ENCODE measurements around the gene FAM237B. TPM values are rescaled to one million over a fixed set of nuclear protein-coding genes. Genes with fewer than 3 reads are reported as not detected.
A peak's percentile ranks its signal among the peaks of the same experiment; 100 is the strongest.
"Not testable (repeated sequence)": the region's sequence is repeated elsewhere in the genome, so short reads cannot be mapped to it uniquely, and the experiment has no call there.

FAM237B gene
- not detected for total RNA-seq

DNA sequence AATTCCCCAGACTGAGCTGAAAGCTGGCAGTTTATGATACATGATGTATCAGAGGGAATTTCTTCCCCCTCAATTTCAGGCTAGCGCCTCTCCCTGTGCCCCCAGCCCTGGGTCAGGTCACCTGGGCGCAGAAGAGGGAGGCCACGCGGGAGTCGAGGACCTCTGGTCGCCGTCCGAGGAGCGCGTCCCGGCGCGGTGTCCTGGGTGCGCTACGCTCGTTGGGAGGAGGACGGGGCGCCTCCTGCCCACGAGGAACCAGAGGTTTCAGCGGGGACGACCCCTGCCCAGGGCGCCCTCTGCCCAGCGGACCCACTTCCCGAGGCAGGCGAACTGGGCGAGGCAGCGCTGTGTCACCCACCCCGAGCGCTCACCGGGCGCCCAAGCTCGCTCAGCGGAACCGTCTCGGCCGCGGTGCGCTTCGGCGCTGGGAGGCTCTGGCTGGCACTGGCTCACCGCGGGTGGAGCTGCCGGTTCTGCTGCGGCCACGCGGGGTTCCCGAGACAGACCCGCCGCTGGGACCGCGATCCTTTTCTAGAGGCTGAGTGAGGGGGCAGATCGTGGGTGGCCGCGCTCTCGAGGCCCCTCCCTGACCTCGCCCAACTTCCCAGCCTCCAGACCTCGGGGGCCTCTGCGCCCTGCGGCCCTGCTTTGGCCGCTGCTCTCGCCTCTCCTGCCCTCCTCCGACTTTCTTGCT is at the start of gene FAM237B:
Gene FAM237B (minus strand): TSS at position 504 of the 694 bp plus-strand sequence. CDS start 1,556 bp downstream, outside the sequence.
- Mint-ChIP-seq H3K9me3 (no peaks in the 10 kb centered on the region), H3K27me3 (ENCODE audit: low read depth) (peaks cover 58% of the 10 kb centered on the region), H3K36me3 (ENCODE audit: insufficient read depth) (no peaks in the 10 kb centered on the region), H3K4me3 (no peak within 1 kb of the TSS), H3K4me1 (ENCODE audit: low read depth) (peaks cover 7% of the 10 kb centered on the region)
- DNase-seq (no peak), ATAC-seq (peak; percentile 46 to 71)

DNA sequence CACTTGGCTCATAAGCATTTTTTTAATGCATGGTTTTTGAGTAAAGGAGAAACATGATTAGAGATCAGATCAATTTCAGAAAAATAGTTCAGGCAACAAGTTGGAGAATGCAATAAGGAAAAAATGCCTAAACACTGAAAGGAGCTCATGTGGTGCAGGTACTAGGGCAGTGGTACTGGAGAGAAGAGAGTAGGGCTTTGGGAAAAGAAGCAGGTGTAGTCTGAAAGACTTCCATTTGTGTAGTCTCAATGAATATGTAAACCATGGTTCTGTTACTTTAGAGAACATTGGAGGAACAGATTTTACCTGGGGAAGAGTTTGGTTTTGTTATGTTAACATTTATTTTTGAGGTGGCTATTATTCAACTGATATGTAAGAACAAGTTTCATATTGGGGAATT is 30.9 kb upstream of the FAM237B start:
- ATAC-seq (no peak), DNase-seq (no peak)
- Mint-ChIP-seq H3K4me3 (no peak overlapping the region), H3K9me3 (peaks cover 3% of the 10 kb centered on the region), H3K36me3 (ENCODE audit: insufficient read depth) (peaks cover 32% of the 10 kb centered on the region), H3K4me1 (ENCODE audit: low read depth) (peaks cover 35% of the 10 kb centered on the region), H3K27me3 (ENCODE audit: low read depth) (no peaks in the 10 kb centered on the region)

DNA sequence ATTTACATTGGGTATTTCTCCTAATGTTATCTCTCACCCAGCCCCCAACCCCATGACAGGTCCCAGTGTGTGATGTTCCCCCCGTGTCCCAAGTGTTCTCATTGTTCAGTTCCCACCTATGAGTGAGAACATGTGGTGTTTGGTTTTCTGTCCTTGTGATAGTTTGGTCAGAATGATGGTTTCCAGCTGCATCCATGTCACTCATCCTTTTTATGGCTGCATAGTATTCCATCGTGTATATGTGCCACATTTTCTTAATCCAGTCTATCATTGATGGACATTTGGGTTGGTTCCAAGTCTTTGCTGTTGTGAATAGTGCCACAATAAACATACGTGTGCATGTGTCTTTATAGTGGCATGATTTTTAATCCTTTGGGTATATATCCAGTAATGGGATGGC is 28.9 kb upstream of the FAM237B start:
- H3K27me3 Mint-ChIP-seq (ENCODE audit: low read depth); H3K4me3 Mint-ChIP-seq; DNase-seq; H3K9me3 Mint-ChIP-seq; ATAC-seq: not testable (repeated sequence)
- Mint-ChIP-seq H3K36me3 (ENCODE audit: insufficient read depth) (peaks cover 21% of the 10 kb centered on the region), H3K4me1 (ENCODE audit: low read depth) (peaks cover 51% of the 10 kb centered on the region)

DNA sequence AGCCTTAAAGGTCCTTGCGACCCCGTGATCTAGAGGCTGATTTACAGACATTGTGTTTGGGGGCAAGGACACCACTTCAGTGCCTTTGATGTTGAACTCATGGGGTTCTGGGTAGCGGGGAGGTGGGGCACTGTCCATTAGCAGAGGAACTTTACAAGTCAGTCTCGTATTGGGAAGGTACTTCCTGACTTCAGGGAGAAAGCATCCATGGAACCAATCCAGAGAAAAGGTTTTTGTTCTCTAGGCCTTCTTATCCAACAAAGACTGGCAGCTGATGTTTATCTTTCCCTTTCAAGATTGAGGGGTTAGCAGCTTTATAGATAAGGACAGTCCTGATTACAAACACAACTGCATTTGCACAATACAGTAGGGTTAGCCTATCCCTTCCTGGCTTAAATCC is 28.2 kb upstream of the FAM237B start:
- H3K9me3 Mint-ChIP-seq: no peaks in the 10 kb centered on the region
- H3K4me1 Mint-ChIP-seq (ENCODE audit: low read depth): peaks cover 52% of the 10 kb centered on the region
- ATAC-seq: no peak
- no peak for DNase-seq
- peaks cover 21% of the 10 kb centered on the region for H3K36me3 Mint-ChIP-seq (ENCODE audit: insufficient read depth)
- H3K27me3 Mint-ChIP-seq (ENCODE audit: low read depth): no peaks in the 10 kb centered on the region
- no peak overlapping the region for H3K4me3 Mint-ChIP-seq

DNA sequence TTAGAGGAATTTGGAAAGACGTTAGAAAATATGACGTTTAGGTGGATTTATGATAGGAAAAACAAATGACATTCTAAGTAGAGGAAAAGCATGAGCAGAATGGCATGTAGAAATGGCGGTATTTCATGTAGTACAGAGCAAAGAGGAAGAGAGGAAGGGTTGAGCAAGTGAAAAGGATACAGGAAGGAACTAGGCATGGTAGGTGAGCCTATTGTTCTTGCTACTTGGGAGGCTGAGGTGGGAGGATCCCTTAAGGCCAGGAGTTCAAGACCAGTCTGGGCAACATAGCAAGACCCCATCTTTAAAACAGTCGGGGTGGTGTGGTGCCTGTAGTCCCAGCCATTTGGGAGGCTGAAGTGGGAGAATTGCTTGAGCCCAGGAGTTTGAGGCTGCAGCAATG is 26.7 kb upstream of the FAM237B start:
- Mint-ChIP-seq H3K36me3 (ENCODE audit: insufficient read depth) (peaks cover 14% of the 10 kb centered on the region), H3K4me3 (peak overlapping the region; percentile 93), H3K4me1 (ENCODE audit: low read depth) (peaks cover 50% of the 10 kb centered on the region), H3K9me3 (no peaks in the 10 kb centered on the region), H3K27me3 (ENCODE audit: low read depth) (no peaks in the 10 kb centered on the region)
- ATAC-seq (no peak), DNase-seq (no peak)

DNA sequence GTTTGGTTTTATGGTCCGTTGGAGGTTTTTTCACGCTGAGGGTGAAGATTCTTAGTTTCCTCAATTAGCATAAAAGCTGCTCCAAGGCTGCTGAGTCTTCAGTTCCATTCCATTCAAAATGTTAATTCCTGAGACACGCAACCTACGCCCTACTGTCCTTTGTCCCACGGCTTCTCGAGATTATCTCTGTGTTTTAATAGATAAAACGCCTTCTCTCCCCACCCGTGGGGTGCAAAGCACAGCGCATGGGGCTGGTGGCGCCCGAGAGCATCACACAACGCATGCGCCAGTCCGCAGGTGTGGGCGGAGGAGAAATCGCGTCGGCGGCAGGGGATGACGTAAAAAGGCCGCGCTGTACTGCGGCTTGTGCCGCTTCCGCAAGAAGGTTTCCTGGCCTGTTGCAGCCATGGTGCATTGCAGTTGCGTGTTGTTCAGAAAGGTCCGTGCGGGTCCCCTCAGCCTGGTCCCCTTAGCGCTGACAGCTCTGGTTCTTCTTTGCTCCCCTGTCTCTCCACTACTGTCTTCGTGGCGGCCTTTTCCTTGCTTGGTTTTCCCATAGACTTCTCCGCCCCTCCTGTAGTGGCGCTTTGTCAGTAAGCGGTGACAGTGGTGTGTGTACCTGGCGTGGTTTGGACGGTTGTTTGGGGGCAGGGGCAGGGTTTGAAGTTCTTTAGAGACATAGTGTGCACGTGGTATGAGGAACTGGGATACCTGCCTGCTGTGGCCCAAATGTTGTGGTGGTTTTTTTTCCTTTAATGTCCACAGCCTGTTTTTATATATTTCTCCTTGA is 25.4 kb upstream of the FAM237B start, which contains the start of gene GTPBP10:
Gene GTPBP10 (plus strand): TSS at position 381 of the 790 bp plus-strand sequence. CDS start 26 bp downstream, at position 407.
- DNase-seq: peak; percentile 96
- Mint-ChIP-seq H3K27me3 (ENCODE audit: low read depth) (no peaks in the 10 kb centered on the region), H3K4me1 (ENCODE audit: low read depth) (peaks cover 42% of the 10 kb centered on the region), H3K36me3 (ENCODE audit: insufficient read depth) (peaks cover 11% of the 10 kb centered on the region), H3K9me3 (no peaks in the 10 kb centered on the region), H3K4me3 (peak within 1 kb of the TSS; percentile 93)
- peak; percentile 91 to 95 for ATAC-seq

DNA sequence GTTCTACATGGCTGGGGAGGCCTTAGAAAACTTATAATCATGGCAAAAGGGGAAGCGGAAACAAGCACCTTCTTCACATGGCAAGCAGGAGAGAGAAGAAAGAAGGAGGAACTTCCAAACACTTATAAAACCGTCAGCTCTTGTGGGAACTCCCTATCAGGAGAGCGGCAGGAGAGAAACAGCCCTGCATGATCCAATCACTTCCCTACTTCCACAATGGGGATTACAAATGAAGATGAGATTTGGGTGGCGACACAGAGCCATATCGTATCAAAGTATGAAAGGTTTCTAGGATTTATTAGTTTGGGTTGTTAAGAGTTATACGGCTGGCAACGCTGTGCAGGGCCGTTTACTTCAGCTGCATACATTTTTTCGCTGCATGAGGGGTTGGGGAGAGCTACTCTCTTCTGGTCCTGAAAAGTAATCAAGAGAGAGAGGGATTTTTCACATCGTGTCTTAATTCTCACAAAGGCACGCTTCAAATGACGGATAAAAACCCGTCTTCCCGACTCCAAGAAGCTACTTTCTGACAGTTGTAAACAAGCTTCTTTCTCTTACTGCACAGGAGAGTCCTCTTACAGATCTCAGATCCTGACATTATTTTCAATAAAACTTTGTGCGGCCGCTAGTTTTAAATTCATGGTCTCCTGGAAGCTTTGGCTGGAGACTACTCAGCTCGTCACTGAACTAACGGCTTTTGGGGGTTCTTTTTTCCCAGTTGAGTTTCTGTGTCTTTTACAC is 24.7 kb upstream of the FAM237B start:
- Mint-ChIP-seq H3K36me3 (ENCODE audit: insufficient read depth) (peaks cover 10% of the 10 kb centered on the region), H3K4me1 (ENCODE audit: low read depth) (peaks cover 41% of the 10 kb centered on the region), H3K9me3 (no peaks in the 10 kb centered on the region), H3K4me3 (peak overlapping the region; percentile 93), H3K27me3 (ENCODE audit: low read depth) (no peaks in the 10 kb centered on the region)
- DNase-seq (no peak), ATAC-seq (peak; percentile 15 to 16)

DNA sequence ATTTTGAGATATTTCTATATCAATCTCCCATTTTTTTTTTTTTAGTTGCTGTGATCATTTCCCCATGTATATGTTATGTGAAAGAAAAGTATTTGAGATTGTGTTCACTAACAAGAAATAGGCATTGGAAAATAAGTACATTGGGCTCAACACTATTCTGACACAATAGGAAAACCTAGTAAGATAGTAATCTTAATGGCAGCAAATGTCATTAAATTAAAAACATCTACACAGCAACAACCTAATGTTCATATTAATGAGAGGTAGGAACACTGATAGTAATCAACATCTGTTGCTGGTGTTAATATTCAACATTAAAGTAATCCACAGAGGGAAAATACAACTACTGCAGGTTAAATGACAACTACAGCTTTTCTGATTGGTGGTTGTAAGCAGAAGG is 23.9 kb upstream of the FAM237B start:
- DNase-seq: no peak
- peaks cover 38% of the 10 kb centered on the region for H3K4me1 Mint-ChIP-seq (ENCODE audit: low read depth)
- no peaks in the 10 kb centered on the region for H3K27me3 Mint-ChIP-seq (ENCODE audit: low read depth)
- H3K9me3 Mint-ChIP-seq: no peaks in the 10 kb centered on the region
- peaks cover 5% of the 10 kb centered on the region for H3K36me3 Mint-ChIP-seq (ENCODE audit: insufficient read depth)
- no peak for ATAC-seq
- H3K4me3 Mint-ChIP-seq: peak overlapping the region; percentile 93

DNA sequence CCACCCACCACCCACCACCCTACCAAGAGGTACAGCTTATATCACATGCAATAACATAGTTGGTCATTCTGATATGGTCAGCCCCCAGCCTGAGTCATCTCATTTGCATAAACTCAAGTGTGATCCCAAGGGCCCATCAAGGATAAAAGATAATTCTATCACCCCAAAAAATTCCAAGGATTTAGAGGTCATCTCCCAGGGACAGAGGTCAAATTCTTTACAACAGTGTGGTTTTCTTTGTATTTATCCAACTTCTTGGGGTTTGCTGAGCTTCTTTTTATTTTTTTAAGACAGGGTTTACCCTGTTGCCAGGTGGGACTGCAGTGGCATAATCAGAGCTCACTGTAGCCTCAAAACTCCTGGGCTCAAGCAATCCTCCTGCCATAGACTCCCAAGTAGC is 16.0 kb upstream of the FAM237B start:
- DNase-seq (no peak), ATAC-seq (no peak)
- Mint-ChIP-seq H3K4me3 (no peak overlapping the region), H3K27me3 (ENCODE audit: low read depth) (no peaks in the 10 kb centered on the region), H3K36me3 (ENCODE audit: insufficient read depth) (no peaks in the 10 kb centered on the region), H3K4me1 (ENCODE audit: low read depth) (no peaks in the 10 kb centered on the region), H3K9me3 (no peaks in the 10 kb centered on the region)

DNA sequence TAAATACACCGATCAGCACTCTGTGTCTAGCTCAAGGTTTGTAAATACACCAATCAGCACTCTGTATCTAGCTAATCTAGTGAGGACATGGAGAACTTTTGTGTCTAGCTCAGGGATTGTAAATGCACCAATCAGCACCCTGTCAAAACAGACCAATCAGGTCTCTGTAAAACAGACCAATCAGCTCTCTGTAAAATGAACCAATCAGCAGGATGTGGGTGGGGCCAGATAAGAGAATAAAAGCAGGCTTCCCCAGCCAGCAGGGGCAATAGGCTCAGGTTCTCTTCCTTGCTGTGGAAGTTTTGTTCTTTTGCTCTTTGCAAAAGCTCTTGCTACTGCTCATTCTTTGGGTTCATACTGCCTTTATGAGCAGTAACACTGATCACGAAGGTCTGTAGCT is 13.8 kb upstream of the FAM237B start:
- H3K27me3 Mint-ChIP-seq (ENCODE audit: low read depth); H3K36me3 Mint-ChIP-seq (ENCODE audit: insufficient read depth); H3K4me3 Mint-ChIP-seq; H3K9me3 Mint-ChIP-seq; ATAC-seq; H3K4me1 Mint-ChIP-seq (ENCODE audit: low read depth); DNase-seq: not testable (repeated sequence)

DNA sequence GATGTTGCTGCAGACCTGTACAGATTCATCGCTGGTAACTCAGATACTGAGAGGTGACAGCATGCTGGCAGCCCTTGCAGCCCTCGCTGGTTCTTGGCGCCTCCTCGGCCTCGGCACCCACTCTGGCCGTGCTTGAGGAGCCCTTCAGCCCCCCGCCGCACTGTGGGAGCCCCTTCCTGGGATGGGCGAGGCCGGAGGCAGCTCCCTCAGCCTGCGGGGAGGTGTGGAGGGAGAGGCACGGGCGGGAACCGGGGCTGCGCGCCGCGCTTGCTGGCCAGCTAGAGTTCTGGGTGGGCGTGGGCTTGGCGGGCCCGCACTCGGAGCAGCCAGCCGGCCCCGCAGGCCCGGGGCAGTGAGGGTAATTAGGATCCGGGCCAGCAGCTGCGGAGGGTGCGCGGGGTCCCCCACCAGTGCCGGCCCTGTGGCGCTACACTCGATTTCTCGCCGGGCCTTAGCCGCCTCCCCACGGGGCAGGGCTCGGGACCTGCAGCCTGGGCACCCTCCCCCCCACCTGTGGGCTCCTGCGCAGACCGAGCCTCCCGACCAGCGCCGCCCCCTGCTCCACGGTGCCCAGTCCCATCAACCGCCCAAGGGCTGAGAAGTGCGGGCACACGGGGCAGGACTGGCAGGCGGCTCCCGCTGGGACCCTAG is 13.2 kb upstream of the FAM237B start:
- H3K9me3 Mint-ChIP-seq: no peaks in the 10 kb centered on the region
- no peak for DNase-seq
- H3K4me3 Mint-ChIP-seq: no peak overlapping the region
- no peaks in the 10 kb centered on the region for H3K4me1 Mint-ChIP-seq (ENCODE audit: low read depth)
- no peaks in the 10 kb centered on the region for H3K36me3 Mint-ChIP-seq (ENCODE audit: insufficient read depth)
- H3K27me3 Mint-ChIP-seq (ENCODE audit: low read depth): no peaks in the 10 kb centered on the region
- no peak for ATAC-seq

DNA sequence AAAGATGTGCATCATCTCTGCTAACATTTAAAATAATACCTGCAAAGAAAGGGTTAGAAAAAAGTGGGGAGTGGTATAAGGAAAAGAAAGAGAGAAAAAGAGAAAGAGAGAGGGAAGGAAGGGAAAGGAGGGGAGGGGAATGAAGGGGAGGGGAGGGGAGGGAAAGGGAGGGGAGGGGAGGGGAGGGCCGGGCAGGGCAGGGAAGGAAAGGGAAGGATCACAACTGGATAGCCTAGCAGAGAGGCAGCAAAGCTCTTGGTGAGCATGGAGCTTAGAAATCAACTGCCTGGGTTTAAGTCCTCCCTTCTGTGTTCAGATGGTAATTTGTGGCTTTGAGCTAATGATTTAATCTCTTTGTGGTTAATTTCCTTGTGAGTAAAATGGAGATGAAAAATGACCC is 5.4 kb upstream of the FAM237B start:
- Mint-ChIP-seq H3K4me3 (no peak overlapping the region), H3K4me1 (ENCODE audit: low read depth) (peaks cover 1% of the 10 kb centered on the region), H3K9me3 (no peaks in the 10 kb centered on the region), H3K27me3 (ENCODE audit: low read depth) (peaks cover 23% of the 10 kb centered on the region), H3K36me3 (ENCODE audit: insufficient read depth) (no peaks in the 10 kb centered on the region)
- DNase-seq (no peak), ATAC-seq (no peak)

DNA sequence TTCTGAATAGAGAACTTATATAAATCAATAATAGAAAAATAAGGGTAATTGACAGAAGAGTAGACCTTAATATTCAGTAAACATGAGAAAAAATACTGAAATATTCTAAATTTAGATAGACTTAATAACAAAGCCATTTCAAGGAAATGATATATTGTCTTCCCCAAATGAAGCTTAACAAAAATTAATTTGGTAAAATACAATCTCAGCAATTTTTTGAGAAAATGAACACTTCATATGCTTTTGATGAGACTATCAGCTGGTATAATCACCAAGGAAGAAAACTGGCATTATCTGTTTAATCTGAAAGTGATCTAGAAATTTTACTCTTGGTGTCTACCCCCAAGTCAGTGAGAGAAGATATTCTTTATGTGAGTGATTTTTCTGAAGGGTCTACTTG is 1.7 kb upstream of the FAM237B start:
- Mint-ChIP-seq H3K4me1 (ENCODE audit: low read depth) (peaks cover 7% of the 10 kb centered on the region), H3K36me3 (ENCODE audit: insufficient read depth) (no peaks in the 10 kb centered on the region), H3K4me3 (no peak overlapping the region), H3K27me3 (ENCODE audit: low read depth) (peaks cover 49% of the 10 kb centered on the region), H3K9me3 (no peaks in the 10 kb centered on the region)
- ATAC-seq: no peak
- DNase-seq: no peak

DNA sequence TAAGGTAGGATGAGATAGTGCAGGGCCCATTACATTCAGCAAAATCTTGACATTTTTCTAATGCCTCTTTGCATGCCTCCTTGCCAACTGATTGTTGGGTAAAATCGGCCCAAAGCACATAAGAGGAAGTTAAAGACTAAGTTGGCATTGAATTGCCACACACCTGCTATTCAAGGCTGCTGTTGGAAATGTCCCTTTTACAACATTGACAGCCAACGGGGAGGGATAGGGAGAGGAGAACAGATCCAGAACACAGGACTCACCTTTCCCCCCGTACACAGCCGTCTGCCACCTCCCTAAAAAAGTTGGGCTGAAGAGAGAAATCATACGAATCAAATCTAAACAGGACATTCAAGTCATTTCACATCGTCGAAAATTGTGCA is 695 bp downstream of the FAM237B start:
- no peak for ATAC-seq
- no peaks in the 10 kb centered on the region for H3K36me3 Mint-ChIP-seq (ENCODE audit: insufficient read depth)
- H3K4me3 Mint-ChIP-seq: no peak overlapping the region
- no peak for DNase-seq
- no peaks in the 10 kb centered on the region for H3K9me3 Mint-ChIP-seq
- H3K27me3 Mint-ChIP-seq (ENCODE audit: low read depth): peaks cover 59% of the 10 kb centered on the region
- peaks cover 7% of the 10 kb centered on the region for H3K4me1 Mint-ChIP-seq (ENCODE audit: low read depth)
